SJSA1 (cell line): ENCODE measurements around the gene PTMA. TPM values are rescaled to one million over a fixed set of nuclear protein-coding genes. Genes with fewer than 3 reads are reported as not detected.

Experiments used
- total RNA-seq: library from RNA; depleted of rRNA; stranded (reverse); fragments of >200 nt; shearing (Covaris generic); gene quantifications from 2 replicates; pipeline ENCODE4 v1.2.3, GENCODE V29; 2014; rRNA removed

PTMA gene
- total RNA-seq, 1 experiment from 2014 or later: 971 TPM

Other genes with a start within 250 kb of the PTMA start
- gene NCL, start 244.0 kb upstream of the PTMA start, total RNA-seq: 257 and 292 TPM in 2 replicates
- 0.21 and 1.0 TPM in 2 replicates for gene NMUR1, start 178.1 kb upstream of the PTMA start, total RNA-seq
- gene TEX44, start 115.7 kb upstream of the PTMA start, total RNA-seq: not detected in 2 replicates
- gene PDE6D, start 72.8 kb downstream of the PTMA start, total RNA-seq: 27.1 and 34.2 TPM in 2 replicates
- gene COPS7B, start 77.9 kb downstream of the PTMA start, total RNA-seq: 12.3 and 24.9 TPM in 2 replicates
- gene NPPC, start 217.9 kb downstream of the PTMA start, total RNA-seq: not detected in 2 replicates